GM19455 (cell line): ENCODE data around the gene TCF3.

Source experiments
- ATAC-seq: cut with Tn5 transposase; IDR thresholded peaks from one replicate; pipeline ENCODE4 v1.9.1; 2021; ENCODE audit not compliant: unreplicated experiment

TCF3 gene

DNA sequence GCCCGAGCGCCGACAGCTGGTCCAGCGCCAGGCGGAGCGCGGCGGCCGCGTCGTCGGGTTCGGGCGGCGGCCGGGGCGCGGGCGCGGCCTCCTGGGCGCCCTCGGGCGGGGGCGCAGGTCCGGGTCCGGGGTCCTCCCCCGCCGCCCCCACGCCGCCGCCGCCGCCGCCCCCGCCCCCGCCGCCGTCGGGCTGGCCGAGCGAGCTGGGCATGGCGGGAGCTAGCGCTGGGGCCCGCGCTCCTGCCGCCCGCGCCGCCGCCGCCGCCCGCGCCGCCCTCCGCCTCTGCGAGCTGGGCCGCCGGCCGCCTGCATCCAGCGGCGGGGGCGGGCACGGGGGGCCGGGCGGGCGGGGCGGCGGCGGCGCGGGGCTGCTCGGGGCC is 84.6 kb downstream of the TCF3 start:
- no peak for ATAC-seq

DNA sequence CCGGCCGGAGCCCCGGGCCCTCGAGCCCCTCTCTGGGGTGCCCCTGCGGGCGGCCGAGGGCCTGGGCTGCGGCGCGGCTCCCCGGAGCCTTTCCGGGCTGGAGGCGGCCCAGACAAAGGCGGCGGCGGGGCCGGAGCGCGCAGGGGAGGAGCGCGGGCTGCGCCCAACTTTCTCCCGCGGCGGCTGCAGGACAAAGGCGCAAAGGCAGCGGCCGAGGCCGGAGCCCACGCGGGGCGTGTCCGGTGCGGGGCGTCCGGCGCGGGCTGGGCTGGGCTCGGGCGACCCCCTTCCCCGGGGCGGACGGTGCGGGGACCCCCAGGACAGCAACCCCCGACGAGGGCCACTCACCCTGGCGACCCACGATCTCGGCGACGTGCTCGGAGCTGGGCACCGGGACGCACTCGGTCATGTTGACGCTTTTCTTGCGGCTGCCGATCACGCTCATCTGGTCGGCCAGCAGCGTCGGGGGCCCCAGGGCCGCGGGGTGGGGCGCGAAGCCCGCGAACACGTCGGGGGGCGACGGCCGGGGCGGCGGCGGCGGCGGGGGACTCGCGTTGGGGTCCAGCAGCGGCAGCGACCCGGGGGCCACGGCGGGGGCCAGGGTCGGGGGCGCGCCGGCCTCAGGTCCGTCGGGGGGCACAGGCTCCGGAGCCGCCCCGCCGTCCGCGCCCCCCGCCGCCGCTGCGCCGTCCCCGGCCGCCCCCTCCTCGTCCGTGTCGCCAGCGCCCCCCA is 85.1 kb downstream of the TCF3 start:
- ATAC-seq = no peak

DNA sequence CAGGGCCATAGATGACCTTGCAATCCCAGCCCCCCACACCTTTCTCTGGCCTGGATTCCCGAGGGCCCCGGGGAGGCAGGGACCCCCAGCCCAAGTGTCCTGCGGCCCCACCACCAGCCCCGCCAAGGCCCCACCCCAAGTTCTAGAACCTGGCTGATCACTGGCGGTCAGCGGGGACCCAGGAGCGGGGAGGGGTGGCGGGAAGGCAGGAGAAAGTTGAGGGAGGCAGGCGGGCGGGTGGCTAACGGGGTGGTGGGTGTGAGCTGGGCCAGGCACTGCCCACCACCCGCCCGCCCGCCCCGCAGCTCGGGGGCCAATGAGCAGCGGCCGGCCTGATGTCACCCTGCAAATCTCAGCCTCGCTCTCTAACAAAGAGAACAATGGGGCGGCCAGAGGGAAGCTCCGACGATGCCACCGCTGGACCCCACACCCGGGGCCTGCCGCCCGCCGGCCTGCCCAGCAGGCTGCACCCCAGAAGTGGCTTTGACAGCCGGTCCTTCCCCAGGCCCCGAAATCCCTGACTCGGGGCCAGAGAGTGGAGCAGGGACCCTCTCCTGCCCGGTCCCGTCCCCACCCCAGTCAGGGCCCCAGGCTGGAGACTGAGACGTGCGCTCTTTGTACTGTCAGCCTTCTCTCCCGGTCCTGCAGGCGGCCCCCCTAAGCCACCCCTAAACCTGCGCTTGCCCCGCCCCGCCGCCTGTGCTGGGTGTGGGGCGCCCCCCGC is 85.9 kb downstream of the TCF3 start:
- no peak for ATAC-seq

DNA sequence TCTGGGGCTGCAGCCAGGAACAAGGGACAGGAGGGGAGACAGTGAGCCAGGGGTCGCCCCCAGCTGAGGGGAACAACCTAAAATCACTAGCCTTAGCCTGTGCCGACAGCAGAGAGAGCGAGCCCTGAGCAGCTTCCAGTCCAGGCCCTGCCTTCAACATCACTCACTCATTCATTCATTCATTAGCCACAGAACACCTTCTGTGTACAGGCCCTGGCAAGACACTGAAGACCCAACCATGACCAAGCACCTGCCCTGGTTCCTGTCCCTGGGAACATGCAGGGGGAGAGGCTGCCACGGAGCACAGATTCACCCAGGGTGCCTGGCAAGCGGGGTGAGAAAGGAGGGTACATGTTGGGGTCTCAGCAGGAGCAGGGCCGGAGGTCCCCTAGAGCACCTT is 89.2 kb downstream of the TCF3 start:
- ATAC-seq = no peak

DNA sequence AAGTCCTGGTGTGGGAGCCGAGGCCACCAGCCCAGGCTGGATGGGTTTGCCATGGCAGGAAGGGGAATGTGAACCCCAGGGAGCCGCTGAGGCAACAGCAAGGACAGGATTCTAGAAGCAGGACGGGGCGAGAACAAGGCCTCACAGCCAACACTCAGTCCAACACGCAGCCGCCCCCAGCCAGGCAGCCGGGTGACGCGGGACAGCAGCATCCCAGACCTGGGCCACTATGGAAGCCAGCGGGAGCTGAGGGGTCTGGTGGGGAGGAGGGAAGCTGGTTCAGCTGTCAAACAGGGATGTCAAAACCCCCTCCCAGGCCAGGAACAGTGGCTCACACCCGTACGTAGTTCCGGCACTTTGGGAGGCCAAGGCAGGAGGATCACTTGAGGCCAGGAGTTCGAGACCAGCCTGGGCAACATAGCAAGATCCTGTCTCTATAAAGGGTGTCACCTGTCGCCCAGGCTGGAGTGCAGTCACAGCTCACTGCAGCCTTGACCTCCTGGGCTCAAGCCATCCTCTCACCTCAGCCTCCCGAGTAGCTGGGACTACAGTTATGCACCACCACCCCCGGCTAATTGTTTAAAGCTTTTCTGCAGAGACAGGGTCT is 91.1 kb downstream of the TCF3 start:
- no peak for ATAC-seq

DNA sequence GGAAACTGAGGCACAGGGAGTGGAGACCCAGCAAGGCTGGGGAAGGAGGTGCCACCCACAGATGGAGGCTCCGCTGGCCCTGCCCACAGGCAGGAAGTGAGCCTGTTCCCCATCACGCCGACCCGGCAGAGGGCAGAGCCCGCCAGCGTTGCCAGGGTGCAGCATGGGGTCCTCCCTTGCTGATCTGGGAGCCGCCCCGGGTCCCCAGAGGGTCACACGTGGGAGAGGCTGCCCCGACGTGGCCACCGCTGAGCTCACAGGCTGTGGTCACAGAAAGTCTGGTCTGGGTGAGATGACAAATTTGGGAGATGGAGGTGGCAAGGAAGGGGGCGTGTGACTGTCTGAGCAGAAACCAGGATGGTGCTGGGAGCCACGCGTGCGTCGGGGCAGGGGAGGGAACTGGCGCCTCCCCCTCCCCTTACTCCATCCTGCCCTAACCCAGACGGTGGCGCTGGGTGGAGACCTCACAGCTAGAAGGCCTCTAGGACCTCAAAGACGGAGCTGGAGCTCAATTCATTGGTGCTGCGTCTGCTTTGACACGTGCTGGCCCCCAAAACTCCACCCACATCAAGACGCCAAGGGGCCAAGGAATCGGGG is 92.0 kb downstream of the TCF3 start:
- no peak for ATAC-seq
